Panc1 (cell line): ENCODE data around the gene ANTXR1.

Experiments
- CTCF ChIP-seq: fragments of 450-650 bp; IDR thresholded peaks from 2 replicates; pipeline ENCODE4 v1.5.1; 2017; ENCODE audit warnings: mild to moderate bottlenecking
- POLR2AphosphoS5 ChIP-seq: IDR thresholded peaks from 2 replicates; pipeline ENCODE4 v1.6.1; 2012; ENCODE audit warnings: mild to moderate bottlenecking, low read depth, low read length, moderate library complexity
- TCF7L2 ChIP-seq: IDR thresholded peaks from 2 replicates; pipeline ENCODE4 v1.6.1; 2011; ENCODE audit warnings: mild to moderate bottlenecking, low read depth, low read length, inconsistent platforms

GRCh38 chr2:69010437-69011194 lies 2.4 kb upstream of the ANTXR1 start:
- no peak for TF ChIP-seq CTCF
- TF ChIP-seq POLR2AphosphoS5: no peak
- no peak for TF ChIP-seq TCF7L2
